ENCODE data around the gene BCL2L2. TPM values are rescaled to one million over a fixed set of nuclear protein-coding genes. Genes with fewer than 3 reads are reported as not detected.
"Not testable (repeated sequence)": the region's sequence is repeated elsewhere in the genome, so short reads cannot be mapped to it uniquely, and the experiment has no call there.

BCL2L2 gene
- total RNA-seq, 4 donors from 2014 or later: 36.7 to 57.8 (median 47.4) TPM

DNA sequence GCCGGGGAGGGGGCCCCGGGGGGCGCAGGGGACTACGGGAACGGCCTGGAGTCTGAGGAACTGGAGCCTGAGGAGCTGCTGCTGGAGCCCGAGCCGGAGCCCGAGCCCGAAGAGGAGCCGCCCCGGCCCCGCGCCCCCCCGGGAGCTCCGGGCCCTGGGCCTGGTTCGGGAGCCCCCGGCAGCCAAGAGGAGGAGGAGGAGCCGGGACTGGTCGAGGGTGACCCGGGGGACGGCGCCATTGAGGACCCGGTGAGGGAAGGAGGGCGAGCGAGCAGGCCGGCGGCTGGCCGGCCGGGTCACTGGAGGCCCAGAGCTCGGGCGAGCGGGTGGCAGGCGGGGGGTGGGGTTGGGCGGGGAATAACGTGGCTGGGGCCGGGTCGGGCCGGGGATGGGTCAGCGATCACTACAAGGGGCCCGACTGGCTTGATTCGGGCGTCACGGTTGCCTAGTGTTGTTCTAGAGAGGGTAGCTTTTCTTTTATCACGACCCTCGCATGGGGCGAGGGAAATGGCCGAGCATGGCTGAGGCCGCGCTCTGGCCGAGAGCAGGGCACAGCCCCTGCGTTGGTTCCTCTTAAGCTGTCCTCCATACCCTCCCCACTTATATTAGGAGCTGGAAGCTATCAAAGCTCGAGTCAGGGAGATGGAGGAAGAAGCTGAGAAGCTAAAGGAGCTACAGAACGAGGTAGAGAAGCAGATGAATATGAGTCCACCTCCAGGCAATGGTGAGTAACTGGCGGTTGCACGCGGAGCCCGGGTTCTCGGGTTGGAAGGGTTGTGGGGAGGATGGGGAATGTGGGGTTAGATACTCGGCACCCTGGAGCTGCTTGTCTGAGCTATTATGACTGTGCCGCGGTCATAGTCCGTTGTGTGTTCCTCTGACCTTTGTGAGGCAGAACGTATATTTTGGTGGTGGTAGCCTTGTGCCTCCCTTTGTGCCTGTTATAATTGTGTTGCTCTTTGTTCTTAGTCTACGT is 15.2 kb downstream of the BCL2L2 start:
- no peak for DNase-seq
- Histone ChIP-seq H3K4me1 (peaks cover 15 to 37% (median 16%) of the 10 kb centered on the region in 3 donors), H3K27ac (peak overlapping the region; percentile 94 to 100 (median 99)), H3K36me3 (peaks cover 0 to 46% (median 16%) of the 10 kb centered on the region in 3 donors), H3K27me3 (no peaks in the 10 kb centered on the region), H3K9me3 (no peaks in the 10 kb centered on the region), H3K4me3 (peak overlapping the region; percentile 94 to 99 (median 95))
- TF ChIP-seq POLR2A (IDR thresholded peaks at IDR 0.05): no peak
- WGBS, 2 donors: 0 to 2% methylated on average over 15 to 32 of the region's 64 CpGs
- intact Hi-C loops (cut with DNase I): no loop called here

DNA sequence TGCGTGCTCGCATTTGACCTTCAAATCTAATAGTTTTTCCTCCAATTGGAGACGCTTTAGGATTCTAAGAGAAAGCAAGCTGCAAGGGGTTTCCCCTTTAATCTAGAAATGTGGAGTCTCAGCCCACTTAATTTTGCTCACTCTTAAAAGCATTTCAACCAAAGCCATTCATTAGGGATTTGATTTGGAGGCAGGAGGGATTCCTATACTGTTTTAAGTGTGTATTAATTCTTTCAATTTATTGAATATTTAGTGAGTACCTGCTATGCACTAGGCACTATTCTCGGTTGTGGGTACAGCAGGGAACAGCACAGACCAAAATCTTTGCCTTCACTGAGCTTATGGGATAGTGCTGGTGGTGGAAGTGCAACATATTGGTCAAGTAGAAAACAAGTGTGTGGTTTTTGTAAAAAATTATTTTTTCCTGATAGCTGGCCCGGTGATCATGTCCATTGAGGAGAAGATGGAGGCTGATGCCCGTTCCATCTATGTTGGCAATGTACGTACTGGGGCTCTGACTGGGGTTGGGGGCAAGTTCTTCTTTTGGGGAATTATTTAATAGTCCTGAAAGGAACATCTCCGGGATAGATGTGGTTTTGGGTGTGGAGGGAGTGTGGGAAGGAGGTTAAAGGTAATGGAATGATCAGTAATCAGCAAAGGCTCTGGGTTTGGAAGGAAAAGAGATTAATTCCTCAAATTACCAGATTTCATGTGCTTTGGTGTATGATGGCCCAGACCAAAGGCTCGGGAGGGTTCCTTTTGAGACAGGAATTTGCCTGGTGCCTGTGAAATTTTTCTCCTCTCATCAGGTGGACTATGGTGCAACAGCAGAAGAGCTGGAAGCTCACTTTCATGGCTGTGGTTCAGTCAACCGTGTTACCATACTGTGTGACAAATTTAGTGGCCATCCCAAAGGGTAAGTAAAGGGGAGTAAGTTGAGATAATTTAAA is 16.2 kb downstream of the BCL2L2 start:
- no peak for DNase-seq
- no peaks in the 10 kb centered on the region for H3K27me3 ChIP-seq
- H3K4me1 ChIP-seq: peaks cover 15 to 41% (median 16%) of the 10 kb centered on the region in 3 donors
- no peaks in the 10 kb centered on the region for H3K9me3 ChIP-seq
- peak overlapping the region in 3 of 4 donors; percentile 99 to 100 (median 99) for H3K27ac ChIP-seq
- WGBS, 2 donors: 35 to 36% methylated on average over 10 of the region's 10 CpGs
- peak overlapping the region; percentile 94 to 99 (median 95) for H3K4me3 ChIP-seq
- peaks cover 0 to 42% (median 16%) of the 10 kb centered on the region in 3 donors for H3K36me3 ChIP-seq
- TF ChIP-seq, protein P1, sequence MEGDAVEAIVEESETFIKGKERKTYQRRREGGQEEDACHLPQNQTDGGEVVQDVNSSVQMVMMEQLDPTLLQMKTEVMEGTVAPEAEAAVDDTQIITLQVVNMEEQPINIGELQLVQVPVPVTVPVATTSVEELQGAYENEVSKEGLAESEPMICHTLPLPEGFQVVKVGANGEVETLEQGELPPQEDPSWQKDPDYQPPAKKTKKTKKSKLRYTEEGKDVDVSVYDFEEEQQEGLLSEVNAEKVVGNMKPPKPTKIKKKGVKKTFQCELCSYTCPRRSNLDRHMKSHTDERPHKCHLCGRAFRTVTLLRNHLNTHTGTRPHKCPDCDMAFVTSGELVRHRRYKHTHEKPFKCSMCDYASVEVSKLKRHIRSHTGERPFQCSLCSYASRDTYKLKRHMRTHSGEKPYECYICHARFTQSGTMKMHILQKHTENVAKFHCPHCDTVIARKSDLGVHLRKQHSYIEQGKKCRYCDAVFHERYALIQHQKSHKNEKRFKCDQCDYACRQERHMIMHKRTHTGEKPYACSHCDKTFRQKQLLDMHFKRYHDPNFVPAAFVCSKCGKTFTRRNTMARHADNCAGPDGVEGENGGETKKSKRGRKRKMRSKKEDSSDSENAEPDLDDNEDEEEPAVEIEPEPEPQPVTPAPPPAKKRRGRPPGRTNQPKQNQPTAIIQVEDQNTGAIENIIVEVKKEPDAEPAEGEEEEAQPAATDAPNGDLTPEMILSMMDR (IDR thresholded peaks at IDR 0.05): no peak
- no peak for TF ChIP-seq POLR2A (IDR thresholded peaks at IDR 0.05)
- intact Hi-C loops (cut with DNase I): no loop called here

DNA sequence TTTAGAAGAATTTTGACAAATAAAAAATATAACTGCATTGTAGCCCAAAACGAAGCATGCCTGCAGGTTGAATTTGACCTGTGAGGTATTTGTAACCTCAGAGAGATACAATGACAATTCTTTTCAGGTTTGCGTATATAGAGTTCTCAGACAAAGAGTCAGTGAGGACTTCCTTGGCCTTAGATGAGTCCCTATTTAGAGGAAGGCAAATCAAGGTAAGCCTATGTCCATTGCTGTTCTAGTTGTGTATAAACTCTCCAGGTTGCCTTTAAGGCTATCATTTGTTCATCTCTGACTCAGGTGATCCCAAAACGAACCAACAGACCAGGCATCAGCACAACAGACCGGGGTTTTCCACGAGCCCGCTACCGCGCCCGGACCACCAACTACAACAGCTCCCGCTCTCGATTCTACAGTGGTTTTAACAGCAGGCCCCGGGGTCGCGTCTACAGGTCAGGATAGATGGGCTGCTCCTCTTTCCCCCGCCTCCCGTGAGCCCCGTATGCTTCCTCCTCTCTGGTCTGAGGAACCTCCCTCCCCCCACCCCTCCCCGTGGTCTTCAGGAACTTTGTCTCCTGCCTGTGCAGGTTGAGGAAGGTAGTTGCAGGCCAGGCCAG is 17.3 kb downstream of the BCL2L2 start:
- H3K27me3 ChIP-seq: no peaks in the 10 kb centered on the region
- intact Hi-C loops (cut with DNase I): no loop called here
- H3K27ac ChIP-seq: no peak overlapping the region
- no peak for DNase-seq
- H3K4me3 ChIP-seq: no peak overlapping the region
- peaks cover 0 to 42% (median 16%) of the 10 kb centered on the region in 3 donors for H3K36me3 ChIP-seq
- TF ChIP-seq, protein P1 (IDR thresholded peaks at IDR 0.05): no peak
- no peak for TF ChIP-seq POLR2A (IDR thresholded peaks at IDR 0.05)
- peaks cover 15 to 44% (median 16%) of the 10 kb centered on the region in 3 donors for H3K4me1 ChIP-seq
- H3K9me3 ChIP-seq: no peaks in the 10 kb centered on the region
- 86 to 92% methylated on average over 14 to 17 of the region's 18 CpGs for WGBS, 2 donors

DNA sequence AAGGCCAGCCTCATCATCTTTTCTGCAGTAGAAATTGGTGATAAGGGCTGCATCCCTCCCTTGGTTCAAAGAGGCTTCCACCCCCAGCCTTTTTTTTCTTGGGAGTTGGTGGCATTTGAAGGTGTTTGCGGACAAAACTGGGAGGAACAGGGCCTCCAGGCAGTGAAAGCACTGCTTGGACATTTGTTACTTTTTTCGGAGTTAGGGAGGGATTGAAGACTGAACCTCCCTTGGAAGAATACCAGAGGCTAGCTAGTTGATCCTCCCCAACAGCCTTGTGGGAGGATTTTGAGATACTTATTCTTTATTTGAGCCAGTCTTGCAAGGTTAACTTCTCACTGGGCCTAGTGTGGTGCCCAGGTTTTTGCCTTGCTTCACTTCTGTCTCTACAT is 17.8 kb downstream of the BCL2L2 start:
- intact Hi-C loops (cut with DNase I): no loop called here
- Histone ChIP-seq H3K36me3 (peaks cover 0 to 42% (median 16%) of the 10 kb centered on the region in 3 donors), H3K9me3 (no peaks in the 10 kb centered on the region), H3K4me1 (peaks cover 15 to 44% (median 16%) of the 10 kb centered on the region in 3 donors), H3K27me3 (no peaks in the 10 kb centered on the region), H3K27ac (no peak overlapping the region), H3K4me3 (no peak overlapping the region)
- no peak for DNase-seq
- WGBS, 2 donors: 59 to 89% methylated on average over 2 of the region's 2 CpGs
- no peak for TF ChIP-seq POLR2A (IDR thresholded peaks at IDR 0.05)
- TF ChIP-seq, protein P1 (IDR thresholded peaks at IDR 0.05): no peak

DNA sequence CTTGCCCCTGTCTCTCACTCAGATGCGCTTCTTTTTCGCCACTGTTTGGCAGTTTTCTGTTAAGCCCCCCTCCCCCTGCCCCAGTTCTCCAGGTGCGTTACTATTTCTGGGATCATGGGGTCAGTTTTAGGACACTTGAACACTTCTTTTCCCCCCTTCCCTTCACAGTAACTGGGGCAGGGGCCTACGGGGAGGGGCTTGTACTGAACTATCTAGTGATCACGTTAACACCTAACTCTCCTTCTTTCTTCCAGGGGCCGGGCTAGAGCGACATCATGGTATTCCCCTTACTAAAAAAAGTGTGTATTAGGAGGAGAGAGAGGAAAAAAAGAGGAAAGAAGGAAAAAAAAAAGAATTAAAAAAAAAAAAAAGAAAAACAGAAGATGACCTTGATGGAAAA is 18.4 kb downstream of the BCL2L2 start:
- intact Hi-C loops (cut with DNase I): no loop called here
- H3K27ac ChIP-seq: no peak overlapping the region
- WGBS, 2 donors: 84 to 89% methylated on average over 4 to 6 of the region's 7 CpGs
- H3K4me1 ChIP-seq: peaks cover 15 to 41% (median 16%) of the 10 kb centered on the region in 3 donors
- no peak for DNase-seq
- H3K36me3 ChIP-seq: peaks cover 0 to 39% (median 16%) of the 10 kb centered on the region in 3 donors
- TF ChIP-seq POLR2A (IDR thresholded peaks at IDR 0.05): no peak
- TF ChIP-seq, protein P1 (IDR thresholded peaks at IDR 0.05): no peak
- H3K4me3 ChIP-seq: no peak overlapping the region
- no peaks in the 10 kb centered on the region for H3K27me3 ChIP-seq
- H3K9me3 ChIP-seq: no peaks in the 10 kb centered on the region

DNA sequence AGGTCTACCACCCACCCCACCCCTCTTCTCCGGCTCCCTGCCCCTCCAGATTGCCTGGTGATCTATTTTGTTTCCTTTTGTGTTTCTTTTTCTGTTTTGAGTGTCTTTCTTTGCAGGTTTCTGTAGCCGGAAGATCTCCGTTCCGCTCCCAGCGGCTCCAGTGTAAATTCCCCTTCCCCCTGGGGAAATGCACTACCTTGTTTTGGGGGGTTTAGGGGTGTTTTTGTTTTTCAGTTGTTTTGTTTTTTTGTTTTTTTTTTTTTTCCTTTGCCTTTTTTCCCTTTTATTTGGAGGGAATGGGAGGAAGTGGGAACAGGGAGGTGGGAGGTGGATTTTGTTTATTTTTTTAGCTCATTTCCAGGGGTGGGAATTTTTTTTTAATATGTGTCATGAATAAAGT is 19.1 kb downstream of the BCL2L2 start:
- not testable (repeated sequence) for DNase-seq, H3K9me3 ChIP-seq, H3K27me3 ChIP-seq, H3K4me3 ChIP-seq, H3K27ac ChIP-seq
- 91 to 93% methylated on average over 5 of the region's 5 CpGs for WGBS, 2 donors
- peaks cover 10 to 33% (median 11%) of the 10 kb centered on the region in 3 donors for H3K4me1 ChIP-seq
- peaks cover 0 to 38% (median 16%) of the 10 kb centered on the region in 3 donors for H3K36me3 ChIP-seq
- intact Hi-C loops (cut with DNase I): loop anchor here (2.0 kb wide), 1 partner anchor 55 kb away; no protein-coding TSS in a partner anchor

Measured in esophagus squamous epithelium (tissue), 5 donors.